ENCODE measurements around the gene IMMP2L. TPM values are rescaled to one million over a fixed set of nuclear protein-coding genes. Genes with fewer than 3 reads are reported as not detected.

IMMP2L gene
- polyA plus RNA-seq, 1 of the 3 experiments (the other 2 are of a cell fraction), result 10.7 TPM

DNA sequence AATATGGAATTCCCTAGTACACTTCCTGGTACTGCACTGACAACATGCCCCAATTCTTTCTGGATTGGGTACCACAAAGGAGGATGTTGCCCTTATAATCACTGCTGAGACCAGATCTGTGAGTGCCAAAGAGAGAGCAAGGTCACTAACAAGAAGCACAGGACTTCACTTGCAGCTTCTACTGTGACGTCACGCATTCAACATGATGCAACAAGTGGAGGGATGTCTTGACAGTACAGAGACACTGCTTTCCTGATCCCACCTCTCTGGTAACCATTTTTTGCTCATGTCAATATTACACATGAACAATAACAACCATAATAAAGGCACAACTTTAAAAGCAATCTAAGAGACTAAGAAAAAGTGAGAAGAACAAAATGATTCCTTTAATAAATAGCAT lies 885.5 kb downstream of the IMMP2L start (continued):
- TF ChIP-seq, protein P1, sequence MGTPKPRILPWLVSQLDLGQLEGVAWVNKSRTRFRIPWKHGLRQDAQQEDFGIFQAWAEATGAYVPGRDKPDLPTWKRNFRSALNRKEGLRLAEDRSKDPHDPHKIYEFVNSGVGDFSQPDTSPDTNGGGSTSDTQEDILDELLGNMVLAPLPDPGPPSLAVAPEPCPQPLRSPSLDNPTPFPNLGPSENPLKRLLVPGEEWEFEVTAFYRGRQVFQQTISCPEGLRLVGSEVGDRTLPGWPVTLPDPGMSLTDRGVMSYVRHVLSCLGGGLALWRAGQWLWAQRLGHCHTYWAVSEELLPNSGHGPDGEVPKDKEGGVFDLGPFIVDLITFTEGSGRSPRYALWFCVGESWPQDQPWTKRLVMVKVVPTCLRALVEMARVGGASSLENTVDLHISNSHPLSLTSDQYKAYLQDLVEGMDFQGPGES (IDR thresholded peaks at IDR 0.05; ENCODE audit: low read depth, low read length), result no peak

DNA sequence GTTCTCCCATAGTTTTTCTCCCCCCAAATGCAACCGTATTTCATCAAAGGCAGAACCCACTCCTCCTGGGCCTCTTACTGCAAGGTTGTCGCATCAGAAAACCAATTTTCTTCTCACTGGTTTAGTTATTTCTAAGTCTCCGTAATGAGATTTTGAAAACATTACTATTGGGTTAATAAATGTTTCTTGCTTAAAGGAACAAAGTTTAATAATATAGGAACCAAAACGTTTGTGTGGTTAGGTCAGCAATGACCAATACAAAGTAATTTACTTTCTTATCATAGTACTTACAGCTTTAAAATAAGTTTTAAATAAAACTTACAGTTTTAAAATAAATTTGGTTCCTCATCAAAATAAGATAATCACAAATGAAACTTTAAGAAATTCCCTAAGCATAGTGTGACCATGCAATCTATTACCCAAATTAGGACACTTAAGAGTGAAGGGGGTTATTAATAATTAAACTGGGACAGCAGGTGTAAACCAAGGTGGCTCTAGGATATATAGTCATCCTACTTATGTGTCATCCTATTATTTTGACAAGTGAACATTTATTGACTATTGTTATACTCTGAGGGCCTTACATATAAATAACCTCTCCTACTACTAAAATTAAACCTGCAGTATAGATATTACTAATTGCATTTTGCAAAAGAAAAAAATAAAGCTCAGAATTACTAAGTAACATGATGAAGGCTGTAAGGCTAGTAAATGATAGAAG lies 886.7 kb downstream of the IMMP2L start:
- TF ChIP-seq POLR2AphosphoS5 (IDR thresholded peaks at IDR 0.05; ENCODE audit: low read depth, low read length) (no peak), TAF1 (IDR thresholded peaks at IDR 0.05; ENCODE audit: borderline replicate concordance, low read depth, low read length) (no peak), ELF1 (IDR thresholded peaks at IDR 0.05) (no peak), FOSL2 (IDR thresholded peaks at IDR 0.05; ENCODE audit: borderline replicate concordance, low read depth) (no peak), NFIC (IDR thresholded peaks at IDR 0.05; ENCODE audit: borderline replicate concordance) (no peak), MXI1 (IDR thresholded peaks at IDR 0.05; ENCODE audit: low read depth, low read length) (no peak), TCF12 (IDR thresholded peaks at IDR 0.05) (no peak), RCOR1 (IDR thresholded peaks at IDR 0.05; ENCODE audit: low read length) (no peak), CHD2 (IDR thresholded peaks at IDR 0.05; ENCODE audit: low read length, partially characterized antibody) (no peak)
- TF ChIP-seq, protein P2, sequence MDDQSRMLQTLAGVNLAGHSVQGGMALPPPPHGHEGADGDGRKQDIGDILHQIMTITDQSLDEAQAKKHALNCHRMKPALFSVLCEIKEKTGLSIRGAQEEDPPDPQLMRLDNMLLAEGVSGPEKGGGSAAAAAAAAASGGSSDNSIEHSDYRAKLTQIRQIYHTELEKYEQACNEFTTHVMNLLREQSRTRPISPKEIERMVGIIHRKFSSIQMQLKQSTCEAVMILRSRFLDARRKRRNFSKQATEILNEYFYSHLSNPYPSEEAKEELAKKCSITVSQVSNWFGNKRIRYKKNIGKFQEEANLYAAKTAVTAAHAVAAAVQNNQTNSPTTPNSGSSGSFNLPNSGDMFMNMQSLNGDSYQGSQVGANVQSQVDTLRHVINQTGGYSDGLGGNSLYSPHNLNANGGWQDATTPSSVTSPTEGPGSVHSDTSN (IDR thresholded peaks at IDR 0.05), result no peak
- TF ChIP-seq, protein P3, sequence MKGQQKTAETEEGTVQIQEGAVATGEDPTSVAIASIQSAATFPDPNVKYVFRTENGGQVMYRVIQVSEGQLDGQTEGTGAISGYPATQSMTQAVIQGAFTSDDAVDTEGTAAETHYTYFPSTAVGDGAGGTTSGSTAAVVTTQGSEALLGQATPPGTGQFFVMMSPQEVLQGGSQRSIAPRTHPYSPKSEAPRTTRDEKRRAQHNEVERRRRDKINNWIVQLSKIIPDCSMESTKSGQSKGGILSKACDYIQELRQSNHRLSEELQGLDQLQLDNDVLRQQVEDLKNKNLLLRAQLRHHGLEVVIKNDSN (IDR thresholded peaks at IDR 0.05; ENCODE audit: borderline replicate concordance, low read depth), result no peak
- TF ChIP-seq, protein P4, sequence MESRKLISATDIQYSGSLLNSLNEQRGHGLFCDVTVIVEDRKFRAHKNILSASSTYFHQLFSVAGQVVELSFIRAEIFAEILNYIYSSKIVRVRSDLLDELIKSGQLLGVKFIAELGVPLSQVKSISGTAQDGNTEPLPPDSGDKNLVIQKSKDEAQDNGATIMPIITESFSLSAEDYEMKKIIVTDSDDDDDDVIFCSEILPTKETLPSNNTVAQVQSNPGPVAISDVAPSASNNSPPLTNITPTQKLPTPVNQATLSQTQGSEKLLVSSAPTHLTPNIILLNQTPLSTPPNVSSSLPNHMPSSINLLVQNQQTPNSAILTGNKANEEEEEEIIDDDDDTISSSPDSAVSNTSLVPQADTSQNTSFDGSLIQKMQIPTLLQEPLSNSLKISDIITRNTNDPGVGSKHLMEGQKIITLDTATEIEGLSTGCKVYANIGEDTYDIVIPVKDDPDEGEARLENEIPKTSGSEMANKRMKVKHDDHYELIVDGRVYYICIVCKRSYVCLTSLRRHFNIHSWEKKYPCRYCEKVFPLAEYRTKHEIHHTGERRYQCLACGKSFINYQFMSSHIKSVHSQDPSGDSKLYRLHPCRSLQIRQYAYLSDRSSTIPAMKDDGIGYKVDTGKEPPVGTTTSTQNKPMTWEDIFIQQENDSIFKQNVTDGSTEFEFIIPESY (IDR thresholded peaks at IDR 0.05; ENCODE audit: borderline replicate concordance, low read depth), result no peak
- Histone ChIP-seq H3K9me3 (no peaks in the 10 kb centered on the region), H3K36me3 (replicated peaks in 1 of 2; ENCODE audit: control insufficient read depth in 1 of 2, insufficient read depth in 2 of 2, low read length in 1 of 2) (no peaks in the 10 kb centered on the region), H3K79me2 (ENCODE audit: insufficient read depth) (no peaks in the 10 kb centered on the region), H3K27ac (ENCODE audit: low read depth in 2 of 2, low read length in 1 of 2) (no peak overlapping the region), H3K4me2 (no peak overlapping the region), H3K9me2 (no peaks in the 10 kb centered on the region), H3K9ac (no peak overlapping the region), H3F3A (replicated peaks; ENCODE audit: insufficient read depth) (no peaks in the 10 kb centered on the region), H3K4me1 (ENCODE audit: control insufficient read depth in 1 of 2, insufficient read depth in 2 of 2, low read depth in 1 of 2, low read length in 1 of 2) (no peaks in the 10 kb centered on the region), H2AFZ (ENCODE audit: low read depth) (no peak overlapping the region), H3K27me3 (ENCODE audit: insufficient read depth) (no peaks in the 10 kb centered on the region), H4K20me1 (ENCODE audit: insufficient read depth) (no peaks in the 10 kb centered on the region), H3K4me3 (ENCODE audit: low read depth in 2 of 2, low read length in 1 of 2) (no peak overlapping the region)
- 37% methylated on average over 4 of the region's 4 CpGs for WGBS (ENCODE audit: low lambda C conversion rate)
- no peak for DNase-seq
- CTCF ChIA-PET, result interaction anchor here (1.0 kb wide), 1 partner anchor 13 kb away, joined by 4 read pairs; no protein-coding TSS in a partner anchor
- POLR2A ChIA-PET, result interaction anchor here (0.6 kb wide), 1 partner anchor 191 kb away, joined by 3 read pairs; no protein-coding TSS in a partner anchor

Measured in SK-N-SH (cell line).